Measurements from ENCODE around the gene RGS19.

DNA sequence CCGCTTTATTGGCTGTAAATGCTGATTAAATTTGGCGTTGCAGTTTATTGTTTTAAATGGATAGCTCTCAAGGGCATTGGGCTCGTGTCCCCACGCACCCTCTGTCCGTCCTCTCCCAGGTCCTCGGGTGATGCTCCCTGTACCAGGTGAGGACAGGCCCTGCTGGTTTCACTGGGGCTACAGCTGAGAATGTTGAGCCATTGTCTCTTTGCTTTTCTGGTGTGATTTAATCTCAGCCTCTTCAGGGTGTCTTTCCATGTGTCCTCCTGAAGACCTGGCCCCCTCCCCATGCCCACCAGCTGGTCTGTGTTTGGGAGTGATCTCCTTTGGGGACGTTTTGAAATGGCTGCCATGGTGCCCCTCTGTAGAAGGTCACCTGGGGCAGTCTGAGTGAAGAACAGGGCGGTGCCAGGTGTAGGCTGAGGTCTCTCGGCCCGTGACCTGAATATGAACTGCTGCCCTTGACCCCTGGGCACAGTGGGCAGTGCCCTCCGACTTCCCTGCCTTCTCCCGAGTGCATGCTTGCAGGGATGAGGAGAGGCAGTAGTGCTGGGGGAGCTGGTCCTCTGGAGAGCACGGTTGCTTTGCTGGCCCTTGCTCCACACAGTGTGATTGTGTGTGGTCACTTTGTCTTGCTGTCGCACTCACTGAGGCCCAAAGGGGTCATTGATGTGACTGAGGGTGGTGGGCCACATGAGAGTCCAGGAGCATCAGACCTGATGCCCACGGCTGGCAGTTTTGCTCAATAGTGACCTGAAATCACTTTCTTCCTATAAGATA, 55.8 kb downstream of the RGS19 start:
- no peak for TF ChIP-seq POLR2A (IDR thresholded peaks at IDR 0.05)
- TF ChIP-seq, protein P1, sequence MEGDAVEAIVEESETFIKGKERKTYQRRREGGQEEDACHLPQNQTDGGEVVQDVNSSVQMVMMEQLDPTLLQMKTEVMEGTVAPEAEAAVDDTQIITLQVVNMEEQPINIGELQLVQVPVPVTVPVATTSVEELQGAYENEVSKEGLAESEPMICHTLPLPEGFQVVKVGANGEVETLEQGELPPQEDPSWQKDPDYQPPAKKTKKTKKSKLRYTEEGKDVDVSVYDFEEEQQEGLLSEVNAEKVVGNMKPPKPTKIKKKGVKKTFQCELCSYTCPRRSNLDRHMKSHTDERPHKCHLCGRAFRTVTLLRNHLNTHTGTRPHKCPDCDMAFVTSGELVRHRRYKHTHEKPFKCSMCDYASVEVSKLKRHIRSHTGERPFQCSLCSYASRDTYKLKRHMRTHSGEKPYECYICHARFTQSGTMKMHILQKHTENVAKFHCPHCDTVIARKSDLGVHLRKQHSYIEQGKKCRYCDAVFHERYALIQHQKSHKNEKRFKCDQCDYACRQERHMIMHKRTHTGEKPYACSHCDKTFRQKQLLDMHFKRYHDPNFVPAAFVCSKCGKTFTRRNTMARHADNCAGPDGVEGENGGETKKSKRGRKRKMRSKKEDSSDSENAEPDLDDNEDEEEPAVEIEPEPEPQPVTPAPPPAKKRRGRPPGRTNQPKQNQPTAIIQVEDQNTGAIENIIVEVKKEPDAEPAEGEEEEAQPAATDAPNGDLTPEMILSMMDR (IDR thresholded peaks at IDR 0.05) = no peak

Measured in esophagus squamous epithelium (tissue), 4 donors.